DMS114 treated with DMSO at 0.1 percent for 48 hours (cell line): Measurements from ENCODE around the gene C19orf38.
"Not testable (repeated sequence)": the region's sequence is repeated elsewhere in the genome, so short reads cannot be mapped to it uniquely, and the experiment has no call there.

ENCODE experiments used
- DNase-seq: peaks from one replicate; lab custom pipeline; 2025; ENCODE audit not compliant: unreplicated experiment; lab: John Stamatoyannopoulos, UW

C19orf38 gene

DNA sequence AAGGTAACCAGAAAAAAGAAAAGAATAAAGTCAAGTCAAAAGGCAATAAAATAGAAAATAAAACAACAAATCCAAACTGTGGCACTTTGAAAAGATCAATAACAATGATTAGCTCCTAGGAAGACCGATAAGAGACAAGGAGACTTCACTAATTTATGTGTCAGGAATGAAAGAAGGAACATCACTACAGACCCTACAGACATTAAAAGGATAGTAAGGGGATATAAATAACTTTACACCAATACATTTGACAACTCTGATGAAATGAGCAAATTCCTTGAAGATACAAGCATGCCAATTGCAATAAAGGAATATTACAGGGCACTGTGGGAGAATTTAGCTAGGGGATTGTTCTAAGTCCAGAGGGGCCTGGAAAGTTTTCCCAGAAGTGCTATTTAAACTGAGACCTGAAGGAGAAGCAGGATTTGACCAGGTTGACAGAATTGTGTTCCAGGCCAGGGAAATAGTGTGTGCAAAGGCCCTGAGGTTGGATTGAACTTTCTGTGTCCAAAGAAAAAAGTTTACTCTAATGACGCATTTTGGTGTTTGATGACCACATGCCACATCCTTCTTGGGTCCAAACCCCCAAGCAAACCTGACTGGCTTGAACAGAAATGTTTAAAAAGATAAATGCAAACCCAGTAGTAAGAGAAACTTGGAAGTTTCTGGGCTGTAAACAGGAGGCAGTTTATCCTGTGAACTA is 1.6 kb upstream of the C19orf38 start:
- DNase-seq: no peak

DNA sequence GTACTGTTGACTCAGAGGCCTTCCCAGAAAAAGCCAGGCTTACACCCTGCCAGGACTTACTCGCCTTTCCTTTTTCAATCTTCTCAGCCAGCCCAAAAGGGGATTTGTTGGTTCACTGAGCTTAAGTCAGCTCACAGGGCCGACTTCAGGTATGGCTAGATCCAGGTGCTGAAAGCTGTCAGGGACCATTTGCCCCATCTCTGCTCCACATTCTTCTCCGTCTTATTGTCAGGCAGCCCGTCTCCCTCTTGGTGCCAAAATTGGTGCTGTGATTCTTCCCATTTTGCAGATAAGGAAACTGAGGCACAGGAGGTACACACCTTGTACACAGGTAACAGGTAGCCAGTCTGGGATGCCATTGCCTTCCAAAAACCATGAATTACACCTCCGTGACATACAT is 2.4 kb downstream of the C19orf38 start:
- no peak for DNase-seq

DNA sequence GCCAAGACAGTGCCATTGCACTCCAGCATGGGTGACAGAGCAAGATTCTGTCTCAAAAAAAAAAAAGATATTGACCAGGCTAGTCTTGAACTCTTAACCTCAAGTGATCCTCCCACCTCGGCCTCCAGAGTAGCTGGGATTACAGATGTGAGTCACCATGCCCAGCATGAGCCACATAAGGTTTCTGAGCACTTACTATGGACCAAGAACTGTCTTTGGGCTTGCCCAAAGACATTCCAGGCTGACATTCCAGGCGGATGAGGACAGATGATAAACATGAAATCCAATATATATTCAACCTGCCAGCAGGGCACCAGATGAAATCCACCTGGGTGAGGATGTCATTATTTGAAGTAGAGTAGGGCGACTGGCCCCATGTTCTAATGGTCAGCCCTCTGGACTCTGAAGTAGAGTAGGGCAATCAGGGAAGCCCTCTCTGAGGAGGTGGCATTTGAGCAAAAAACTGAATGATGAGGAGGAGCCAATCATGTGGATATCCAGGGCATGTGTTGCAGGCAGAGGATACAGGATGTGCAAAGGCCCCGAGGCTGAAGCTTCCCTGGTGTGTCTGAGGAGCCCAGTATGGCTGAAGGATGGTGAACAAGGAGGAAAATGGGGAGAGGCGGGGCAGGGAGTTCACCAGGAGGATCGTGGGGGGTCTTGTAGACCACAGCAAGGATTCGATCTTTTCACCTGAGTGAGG is 4.0 kb downstream of the C19orf38 start:
- no peak for DNase-seq

GRCh38 chr19:10852941-10853340 is 4.7 kb downstream of the C19orf38 start:
- DNase-seq: no peak

- no peak for DNase-seq
Measured at GRCh38 chr19:10854350-10855089, 6.3 kb downstream of the C19orf38 start.

GRCh38 chr19:10855879-10856522 is 7.8 kb downstream of the C19orf38 start:
- no peak for DNase-seq

- not testable (repeated sequence) for DNase-seq
Measured at GRCh38 chr19:10856899-10857298, 8.7 kb downstream of the C19orf38 start.

- DNase-seq: no peak
Measured at GRCh38 chr19:10858204-10858828, 10.1 kb downstream of the C19orf38 start.

DNA sequence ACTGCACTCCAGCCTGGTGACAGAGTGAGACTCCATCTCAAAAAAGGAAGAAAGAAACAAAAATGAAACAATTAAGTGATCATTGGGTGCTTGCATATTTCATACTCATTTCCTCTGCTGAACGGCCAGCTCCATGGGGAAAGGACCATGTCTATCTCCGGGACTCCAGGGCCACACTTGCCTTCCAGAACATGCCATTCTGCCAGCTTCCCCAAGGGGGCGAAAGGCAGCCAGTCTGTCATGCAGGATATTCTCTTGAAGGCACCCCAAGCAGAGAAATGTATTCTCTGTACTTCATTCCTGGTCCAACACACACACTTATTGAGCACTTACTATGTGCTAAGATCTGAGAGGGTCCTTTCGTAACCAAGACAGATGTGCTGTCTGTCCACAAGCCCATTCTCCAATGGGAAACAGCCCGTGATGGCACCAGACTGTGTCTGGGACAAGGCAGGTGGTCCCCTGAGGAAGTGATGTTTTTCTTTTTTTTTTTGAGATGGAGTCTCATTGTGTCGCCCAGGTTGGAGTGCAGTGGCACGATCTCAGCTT is 13.0 kb downstream of the C19orf38 start:
- DNase-seq: no peak

GRCh38 chr19:10862561-10863106 is 14.4 kb downstream of the C19orf38 start:
- DNase-seq: no peak

DNA sequence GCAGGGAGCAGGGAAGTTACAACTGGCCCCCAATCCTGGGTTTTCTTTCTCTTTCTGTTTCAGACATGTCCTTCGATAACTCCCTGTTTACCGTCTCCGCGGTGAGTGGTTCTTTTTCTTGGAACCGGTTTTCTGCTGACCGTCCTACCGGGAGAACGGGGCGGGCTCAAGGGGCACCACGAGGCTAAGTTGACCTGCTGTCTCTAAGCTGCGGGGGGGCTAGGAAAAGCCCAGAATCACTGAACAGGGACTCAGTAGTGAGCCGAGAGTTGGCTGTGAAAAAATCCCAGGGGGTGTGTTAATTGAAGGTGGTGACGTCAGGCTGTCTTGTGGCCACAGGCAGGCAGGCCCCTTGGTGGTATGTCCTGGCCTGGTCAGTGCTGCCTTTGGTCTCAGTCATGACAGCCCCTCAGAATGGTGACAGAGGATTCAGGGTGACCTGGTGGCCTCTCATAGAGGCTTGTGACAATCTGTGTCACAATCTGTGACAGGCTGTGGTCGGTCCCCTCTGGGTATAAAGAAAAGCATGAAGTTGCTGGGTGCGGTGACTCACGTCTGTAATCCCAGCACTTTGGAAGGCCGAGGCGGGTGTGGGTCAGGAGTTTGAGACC is 15.0 kb downstream of the C19orf38 start:
- DNase-seq: no peak

GRCh38 chr19:10864538-10864899 is 16.3 kb downstream of the C19orf38 start:
- peak; percentile 65 for DNase-seq

DNA sequence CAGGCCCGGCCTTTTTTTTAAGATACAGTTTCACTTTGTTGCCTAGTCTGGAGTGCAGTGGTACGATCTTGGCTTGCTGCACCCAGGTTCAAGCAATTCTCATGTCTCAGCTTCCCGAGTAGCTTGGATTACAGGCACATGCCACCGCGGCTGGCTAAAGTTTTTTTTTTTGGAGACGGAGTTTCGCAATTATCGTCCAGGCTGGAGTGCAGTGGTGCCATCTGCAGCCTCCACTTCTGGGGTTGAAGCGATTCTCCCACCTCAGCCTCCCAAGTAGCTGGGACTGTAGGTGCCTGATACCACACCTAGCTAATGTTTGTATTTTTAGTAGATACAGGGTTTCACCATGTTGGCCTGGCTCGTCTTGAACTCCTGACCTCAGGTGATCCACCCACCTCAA is 18.3 kb downstream of the C19orf38 start:
- no peak for DNase-seq

DNA sequence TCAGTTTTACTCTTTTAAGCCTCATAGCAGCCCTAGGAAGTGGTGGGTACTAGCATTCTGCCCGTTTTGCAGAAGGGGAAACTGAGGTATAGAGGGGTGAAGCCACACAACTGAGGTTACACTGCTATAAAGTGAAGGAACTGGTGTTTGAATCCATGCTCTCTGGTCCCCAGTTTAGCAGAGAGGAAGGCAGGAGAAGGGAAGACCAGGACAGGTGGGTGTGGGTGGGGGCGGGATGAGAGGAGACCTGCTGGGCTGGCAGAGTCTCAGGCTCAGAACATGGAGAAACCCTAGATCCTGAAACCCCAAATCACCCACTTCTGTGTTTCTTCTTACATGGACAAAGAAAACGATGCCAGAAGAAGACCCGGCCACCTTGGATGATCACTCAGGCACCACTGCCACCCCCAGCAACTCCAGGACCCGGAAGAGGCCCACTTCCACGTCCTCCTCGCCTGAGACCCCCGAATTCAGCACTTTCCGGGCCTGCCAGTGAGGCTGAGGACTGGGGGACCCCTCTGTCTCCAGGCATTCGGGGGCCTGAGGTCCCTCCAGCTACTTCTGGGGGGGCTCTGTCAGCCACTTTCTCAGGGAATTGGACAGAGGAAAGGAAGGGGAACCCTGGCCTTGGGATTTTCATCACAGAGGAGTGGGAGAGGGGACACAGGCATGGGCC is 20.8 kb downstream of the C19orf38 start:
- DNase-seq: no peak

GRCh38 chr19:10869872-10870311 is 21.7 kb downstream of the C19orf38 start:
- not testable (repeated sequence) for DNase-seq

DNA sequence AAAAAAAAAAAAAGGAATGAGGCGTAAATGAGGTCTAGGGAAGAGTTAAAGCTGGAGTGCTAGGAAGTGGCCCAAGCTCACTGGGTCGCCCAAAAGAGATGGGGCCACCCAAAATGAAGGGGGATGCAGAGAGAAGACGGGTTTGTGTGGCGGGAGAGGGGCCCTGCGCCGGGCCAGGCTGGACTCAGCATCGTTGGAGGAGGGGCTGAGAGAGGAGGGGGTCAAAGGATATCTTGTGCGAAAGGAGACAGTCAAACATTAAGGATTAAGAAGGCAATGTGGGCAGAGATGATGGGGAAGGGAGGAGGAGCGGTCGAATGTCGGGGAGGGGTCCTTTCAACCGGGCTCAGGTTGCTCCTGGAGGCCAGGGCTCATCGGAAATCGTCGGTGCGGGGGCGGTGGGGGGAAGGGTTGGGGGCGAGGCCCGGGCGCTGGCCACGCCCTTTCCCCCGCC is 22.3 kb downstream of the C19orf38 start:
- no peak for DNase-seq

DNA sequence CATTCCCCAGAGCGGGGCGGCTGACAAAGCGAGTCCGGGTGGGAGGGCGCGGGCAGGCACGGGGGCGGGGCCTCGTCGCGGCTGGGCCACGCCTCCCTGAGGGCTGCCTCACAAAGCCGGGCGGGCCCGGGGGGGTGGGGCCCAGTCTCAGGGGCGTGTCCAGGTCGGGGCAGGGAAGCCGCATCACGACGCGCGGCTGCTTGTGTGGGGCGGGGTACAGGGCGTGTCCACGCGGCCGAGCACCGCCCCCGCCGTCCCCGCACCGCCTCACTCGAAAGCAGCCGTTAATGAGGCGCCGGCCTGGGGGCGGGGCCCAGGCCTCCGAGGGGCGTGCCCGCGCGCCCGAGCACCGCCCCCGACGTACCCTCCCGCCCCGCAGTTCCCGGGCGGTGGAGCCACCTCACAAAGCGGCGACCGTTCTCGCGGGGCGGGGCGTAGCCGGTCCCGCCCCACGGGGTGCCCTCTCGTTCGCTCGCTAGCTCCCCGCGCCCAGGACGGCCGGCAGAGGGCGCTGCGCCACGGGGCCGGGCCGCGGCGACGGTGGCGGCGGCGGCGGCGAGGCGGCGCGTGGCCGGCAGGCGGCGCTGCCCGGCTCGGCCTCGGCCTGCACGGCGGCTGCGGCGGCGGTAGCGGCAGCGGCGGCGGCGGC is 22.9 kb downstream of the C19orf38 start, which contains the start of gene CARM1:
Gene CARM1 (plus strand): TSS at position 599 of the 649 bp plus-strand sequence. CDS start 150 bp downstream, outside the sequence.
- DNase-seq: peak; percentile 88

- no peak for DNase-seq
Measured at GRCh38 chr19:10871711-10872545, 23.7 kb downstream of the C19orf38 start.
